Right lobe of liver (tissue), 6 donors: ENCODE data around the gene HHAT. TPM values are rescaled to one million over a fixed set of nuclear protein-coding genes. Genes with fewer than 3 reads are reported as not detected.
"Not testable (repeated sequence)": the region's sequence is repeated elsewhere in the genome, so short reads cannot be mapped to it uniquely, and the experiment has no call there.

Experiments
- ATAC-seq, 4 donors: fragments of 200-7000 bp; cut with Tn5 transposase; one replicate each; pipeline ENCODE4 v1.9.1; 2020; ENCODE audit warnings: mild to moderate bottlenecking in 4 of 4, moderate library complexity in 4 of 4
- DNase-seq, 3 donors: peaks; one replicate each; pipeline ENCODE4 v3.0.0-alpha.2; 2020
- H3K27ac ChIP-seq, 3 donors: fragments of 200-600 bp; one replicate each; pipeline ENCODE4 v1.8.0; 2022
- H3K27me3 ChIP-seq, 2 donors: fragments of 200-600 bp; one replicate each; pipeline ENCODE4 v1.8.0; 2022
- H3K36me3 ChIP-seq, 4 donors: fragments of 200-600 bp; sonication (generic) in 1 of 4; one replicate each; pipeline versions ENCODE4 v1.5.1 to v1.8.0; 2017 to 2022; ENCODE audit warnings: control low read depth in 1 of 4
- H3K4me1 ChIP-seq, 4 donors: fragments of 200-600 bp; sonication (generic) in 1 of 4; one replicate each; pipeline versions ENCODE4 v1.5.1 to v1.8.0; 2017 to 2022; ENCODE audit warnings: control low read depth in 1 of 4
- H3K4me3 ChIP-seq, 3 donors: fragments of 200-600 bp; one replicate each; pipeline ENCODE4 v1.8.0; 2022
- H3K9me3 ChIP-seq, 4 donors: fragments of 200-600 bp; sonication (generic) in 1 of 4; one replicate each; pipeline versions ENCODE4 v1.5.1 to v1.8.0; 2017 to 2022; ENCODE audit warnings: control low read depth in 1 of 4
- CTCF ChIP-seq, 4 donors: fragments of 200-600 bp in 3 of 4; fragments of 450-650 bp in 1 of 4; IDR thresholded peaks; one replicate each; pipeline versions ENCODE4 v1.5.1 to v1.8.0; 2016 to 2022; ENCODE audit warnings: antibody characterized with exemption in 4 of 4, mild to moderate bottlenecking in 2 of 4
- POLR2A ChIP-seq: fragments of 450-650 bp; IDR thresholded peaks from one replicate; pipeline ENCODE4 v1.6.1; 2017; ENCODE audit warnings: antibody characterized with exemption, mild to moderate bottlenecking
- WGBS: methylation state at CpG from one replicate; pipeline ENCODE4 v1.1.6; 2018; ENCODE audit warnings: low coverage, low lambda C conversion rate; ENCODE audit not compliant: insufficient coverage; ENCODE audit errors: missing lambda C conversion rate; 5-methylcytosine and 5-hydroxymethylcytosine counted together
- intact Hi-C, 2 donors: fragments of 100-400 bp; cut with DNase I; formaldehyde crosslinking; loops; one replicate each; pipeline versions ENCODE4 v1.11.2 to v1.14.1; 2022
- total RNA-seq, 6 experiments: library from RNA; depleted of rRNA in 2 of 6; stranded (reverse); fragments of >200 nt in 2 of 6; fragmentation: NEBNext Ultra II Directional in 3 of 6; extraction: Animal tissue kit (Norgen Biotek cat#: 25700) in 3 of 6; gene quantifications; one replicate each; pipeline versions ENCODE4 v1.1.0 to v1.2.4, GENCODE V29; 2016 to 2023
- donor health status: DM: no; HTN: yes; CAD: no.
- donor health status: DM: no; HTN: no; CAD: no.
- donor health status: DM: no; HTN: no; CAD: no.
- donor health status: DM: no; HTN: yes; CAD: no.
- donor health status: DM: no; HTN: yes; CAD: no.

HHAT gene
- total RNA-seq, 6 experiments from 2014 or later = 2.2 to 4.1 (median 2.7) TPM

GRCh38 chr1:210351496-210351895, 22.8 kb downstream of the HHAT start:
- DNase-seq = no peak
- no peaks in the 10 kb centered on the region for H3K27me3 ChIP-seq
- 80% methylated on average over 3 of the region's 3 CpGs for WGBS
- TF ChIP-seq CTCF (IDR thresholded peaks at IDR 0.05) (no peak), POLR2A (no peak)
- no peak for ATAC-seq
- H3K9me3 ChIP-seq = no peaks in the 10 kb centered on the region
- H3K4me1 ChIP-seq = no peaks in the 10 kb centered on the region
- intact Hi-C loops = no loop called here
- H3K4me3 ChIP-seq = no peak overlapping the region
- H3K36me3 ChIP-seq = no peaks in the 10 kb centered on the region
- no peak overlapping the region for H3K27ac ChIP-seq

GRCh38 chr1:210352575-210352974, 23.9 kb downstream of the HHAT start:
- intact Hi-C loops = no loop called here
- H3K27ac ChIP-seq = no peak overlapping the region
- WGBS = 76% methylated on average over 4 of the region's 4 CpGs

GRCh38 chr1:210354305-210354704, 25.6 kb downstream of the HHAT start:
- H3K27ac ChIP-seq, H3K4me1 ChIP-seq, H3K9me3 ChIP-seq, H3K4me3 ChIP-seq, H3K27me3 ChIP-seq, H3K36me3 ChIP-seq, DNase-seq, intact Hi-C loops, ATAC-seq: not testable (repeated sequence)
- 94% methylated on average over 3 of the region's 3 CpGs for WGBS

More at GRCh38 chr1:210352575-210352974, 23.9 kb downstream of the HHAT start:
- TF ChIP-seq CTCF (IDR thresholded peaks at IDR 0.05) (no peak), POLR2A (no peak)
- no peak for DNase-seq
- ATAC-seq = no peak
- H3K9me3 ChIP-seq = no peaks in the 10 kb centered on the region
- no peaks in the 10 kb centered on the region for H3K4me1 ChIP-seq
- no peaks in the 10 kb centered on the region for H3K27me3 ChIP-seq
- H3K4me3 ChIP-seq = no peak overlapping the region
- H3K36me3 ChIP-seq = no peaks in the 10 kb centered on the region

- DNase-seq (no peak), ATAC-seq (no peak)
- Histone ChIP-seq H3K9me3 (no peaks in the 10 kb centered on the region), H3K4me1 (peaks cover 0 to 25% (median 2%) of the 10 kb centered on the region in 4 donors), H3K4me3 (no peak overlapping the region), H3K27me3 (no peaks in the 10 kb centered on the region), H3K36me3 (no peaks in the 10 kb centered on the region), H3K27ac (peak overlapping the region in 1 of 3 donors; percentile 7)
- 51% methylated on average over 2 of the region's 3 CpGs for WGBS
- intact Hi-C loops = no loop called here
- TF ChIP-seq CTCF (IDR thresholded peaks at IDR 0.05) = no peak
- no peak for TF ChIP-seq POLR2A
Measured at GRCh38 chr1:210358626-210359025, 29.9 kb downstream of the HHAT start.

- ATAC-seq = peak; percentile 77 to 91 (median 84)
- no peak overlapping the region for H3K4me3 ChIP-seq
- peak; percentile 54 to 72 (median 65) for DNase-seq
- WGBS = no CpG with 5 or more reads among the region's 3 CpGs
- H3K4me1 ChIP-seq = peaks cover 0 to 25% (median 2%) of the 10 kb centered on the region in 4 donors
- no peaks in the 10 kb centered on the region for H3K36me3 ChIP-seq
- intact Hi-C loops = no loop called here
- no peak for TF ChIP-seq CTCF (IDR thresholded peaks at IDR 0.05)
- no peak for TF ChIP-seq POLR2A
- peak overlapping the region in 1 of 3 donors; percentile 7 for H3K27ac ChIP-seq
- no peaks in the 10 kb centered on the region for H3K27me3 ChIP-seq
- no peaks in the 10 kb centered on the region for H3K9me3 ChIP-seq
Measured at GRCh38 chr1:210359255-210359654, 30.6 kb downstream of the HHAT start.
